Measurements from ENCODE around the gene SCAPER. TPM values are rescaled to one million over a fixed set of nuclear protein-coding genes. Genes with fewer than 3 reads are reported as not detected.

The SCAPER gene
- total RNA-seq, 1 experiment from 2014 or later, result 14.7 TPM

- no TSS peak for BruUV-seq (replicated peaks)
- no peaks in the 10 kb centered on the region for H3K9me3 ChIP-seq (ENCODE audit: control insufficient read depth in 1 of 2, insufficient read depth in 1 of 2, low read depth in 1 of 2, low read length in 2 of 2)
- no peaks in the 10 kb centered on the region for H3K79me2 ChIP-seq (ENCODE audit: insufficient read depth, low read length)
- ChIA-PET CTCF (no interaction called here), POLR2A (no interaction called here), RAD21 (ENCODE audit: low non-redundant PET in 1 of 2, low total read pairs in 2 of 2, uncharacterized antibody in 2 of 2, unreplicated experiment in 2 of 2) (no interaction called here)
- no peak overlapping the region for H3K9ac ChIP-seq (ENCODE audit: low read length)
- no peaks in the 10 kb centered on the region for H3K4me1 ChIP-seq (ENCODE audit: control insufficient read depth in 1 of 2, insufficient read depth in 2 of 2, low read length in 2 of 2)
- H2AFZ ChIP-seq (ENCODE audit: low read depth, low read length, poor library complexity, severe bottlenecking), result no peak overlapping the region
- TF ChIP-seq RAD21 (IDR thresholded peaks at IDR 0.05; ENCODE audit: low read depth), result no peak
- no peak for TF ChIP-seq CEBPB (IDR thresholded peaks at IDR 0.05; ENCODE audit: low read depth)
- no peak for TF ChIP-seq REST (IDR thresholded peaks at IDR 0.05; ENCODE audit: low read depth)
- peaks cover 13 to 20% of the 10 kb centered on the region in 2 experiments; a peak in 2 of 4 replicates for H3K36me3 ChIP-seq (ENCODE audit: control insufficient read depth in 1 of 2, insufficient read depth in 2 of 2, low read length in 2 of 2)
- H4K20me1 ChIP-seq (ENCODE audit: insufficient read depth), result no peaks in the 10 kb centered on the region
- H3K9me2 ChIP-seq (ENCODE audit: insufficient read depth), result no peaks in the 10 kb centered on the region
- H3K27ac ChIP-seq (ENCODE audit: low read depth, low read length), result no peak overlapping the region
- H3K27me3 ChIP-seq (ENCODE audit: insufficient read depth, low read length), result no peaks in the 10 kb centered on the region
- H3K4me2 ChIP-seq (ENCODE audit: low read length), result no peak overlapping the region
- intact Hi-C loops (cut with micrococcal nuclease), result no loop called here
- ATAC-seq (no peak), DNase-seq (ENCODE audit: low read depth, low spot score) (no peak)
- H3K4me3 ChIP-seq (replicated peaks in 1 of 2; ENCODE audit: low read depth in 1 of 2, low read length in 2 of 2), result no peak overlapping the region
Measured at GRCh38 chr15:76938752-76939151, 33.6 kb upstream of the SCAPER start.

- POLR2A ChIA-PET, result no interaction called here
- no peak overlapping the region for H3K4me2 ChIP-seq (ENCODE audit: low read length)
- ATAC-seq, result no peak
- H3K9ac ChIP-seq (ENCODE audit: low read length), result no peak overlapping the region
- no peak overlapping the region for H3K4me3 ChIP-seq (replicated peaks in 1 of 2; ENCODE audit: low read depth in 1 of 2, low read length in 2 of 2)
- no peaks in the 10 kb centered on the region for H3K9me3 ChIP-seq (ENCODE audit: control insufficient read depth in 1 of 2, insufficient read depth in 1 of 2, low read depth in 1 of 2, low read length in 2 of 2)
- peaks cover 13 to 22% of the 10 kb centered on the region in 2 experiments; a peak in 2 of 4 replicates for H3K36me3 ChIP-seq (ENCODE audit: control insufficient read depth in 1 of 2, insufficient read depth in 2 of 2, low read length in 2 of 2)
- BruUV-seq (replicated peaks), result no TSS peak
- H3K27ac ChIP-seq (ENCODE audit: low read depth, low read length), result no peak overlapping the region
- H3K79me2 ChIP-seq (ENCODE audit: insufficient read depth, low read length), result peaks cover 14% of the 10 kb centered on the region; the same call in 1 of the 2 replicates
- no peaks in the 10 kb centered on the region for H3K9me2 ChIP-seq (ENCODE audit: insufficient read depth)
- H4K20me1 ChIP-seq (ENCODE audit: insufficient read depth), result no peaks in the 10 kb centered on the region
- CTCF ChIA-PET, result no interaction called here
- intact Hi-C loops (cut with micrococcal nuclease), result no loop called here
- H3K4me1 ChIP-seq (ENCODE audit: control insufficient read depth in 1 of 2, insufficient read depth in 2 of 2, low read length in 2 of 2), result peaks cover 0 to 2% of the 10 kb centered on the region in 2 experiments; a peak in 1 of 4 replicates
- RAD21 ChIA-PET (ENCODE audit: low non-redundant PET in 1 of 2, low total read pairs in 2 of 2, uncharacterized antibody in 2 of 2, unreplicated experiment in 2 of 2), result no interaction called here
- no peak for DNase-seq (ENCODE audit: low read depth, low spot score)
- H3K27me3 ChIP-seq (ENCODE audit: insufficient read depth, low read length), result no peaks in the 10 kb centered on the region
- no peak overlapping the region for H2AFZ ChIP-seq (ENCODE audit: low read depth, low read length, poor library complexity, severe bottlenecking)
- TF ChIP-seq ZBTB33 (IDR thresholded peaks at IDR 0.05; ENCODE audit: extremely low read depth, insufficient replicate concordance, low read length), result no peak
- no peak for TF ChIP-seq ELF1 (IDR thresholded peaks at IDR 0.05; ENCODE audit: borderline replicate concordance, low read depth)
- no peak for TF ChIP-seq SP1 (IDR thresholded peaks at IDR 0.05; ENCODE audit: low read depth)
- no peak for TF ChIP-seq ATF3 (IDR thresholded peaks at IDR 0.05)
- TF ChIP-seq CEBPB (IDR thresholded peaks at IDR 0.05; ENCODE audit: low read depth), result no peak
- no peak for TF ChIP-seq FOSL1 (IDR thresholded peaks at IDR 0.05; ENCODE audit: low read depth)
- no peak for TF ChIP-seq SIN3A (IDR thresholded peaks at IDR 0.05; ENCODE audit: low read depth)
- no peak for TF ChIP-seq POLR2A (IDR thresholded peaks at IDR 0.05; ENCODE audit: borderline replicate concordance, extremely low read depth, insufficient read depth, insufficient read length)
- no peak for TF ChIP-seq SRF (IDR thresholded peaks at IDR 0.05; ENCODE audit: low read depth)
- TF ChIP-seq JUND (IDR thresholded peaks at IDR 0.05), result no peak
- no peak for TF ChIP-seq EGR1 (IDR thresholded peaks at IDR 0.05; ENCODE audit: low read depth)
- TF ChIP-seq YY1 (IDR thresholded peaks at IDR 0.05; ENCODE audit: extremely low read depth, insufficient replicate concordance, low read depth, low read length), result no peak
Measured at GRCh38 chr15:76936671-76937070, 31.5 kb upstream of the SCAPER start.

Measured in HCT116 (cell line).